ENCODE results near the gene HSPA5. TPM values are rescaled to one million over a fixed set of nuclear protein-coding genes. Genes with fewer than 3 reads are reported as not detected.
"Not testable (repeated sequence)": the region's sequence is repeated elsewhere in the genome, so short reads cannot be mapped to it uniquely, and the experiment has no call there.

Gene HSPA5
- polyA plus RNA-seq, 2 of the 4 experiments (the other 2 are of a cell fraction): 227 to 557 TPM

- no peak for TF ChIP-seq ZNF302 (CRISPR knock-in tag; IDR thresholded peaks at IDR 0.05)
- TF ChIP-seq POLR2A (IDR thresholded peaks at IDR 0.05; ENCODE audit: low read length): no peak
- no peak for TF ChIP-seq TFCP2L1 (CRISPR knock-in tag; IDR thresholded peaks at IDR 0.05)
These were observed 27.9 kb upstream of the HSPA5 start (continued) for GRCh38 chr9:125269014-125269397.

GRCh38 chr9:125268394-125269013 lies 27.4 kb upstream of the HSPA5 start:
- H3K27ac ChIP-seq: no peak overlapping the region
- DNase-seq (ENCODE audit: low read depth in 1 of 2, low spot score in 1 of 2) (no peak), ATAC-seq (no peak), FAIRE-seq (no peak)
- ChIA-PET POLR2A (interaction anchor here (2.3 kb wide), 1 partner anchor 27 kb away, joined by 10 read pairs; the partner anchor contains the start of gene HSPA5), CTCF (interaction anchor here (4.1 kb wide), 1 partner anchor 13 kb away, joined by 14 read pairs; no protein-coding TSS in a partner anchor)
- no peak overlapping the region for H3K4me3 ChIP-seq
- no peaks in the 10 kb centered on the region for H3K9me3 ChIP-seq
- peaks cover 18% of the 10 kb centered on the region for H3K4me1 ChIP-seq
- no peak for TF ChIP-seq ATOH8 (CRISPR knock-in tag; IDR thresholded peaks at IDR 0.05; ENCODE audit: low read depth)
- TF ChIP-seq BCL3 (IDR thresholded peaks at IDR 0.05): no peak
- TF ChIP-seq ESRRA (IDR thresholded peaks at IDR 0.05; ENCODE audit: borderline replicate concordance, low read length): no peak
- TF ChIP-seq TFCP2L1 (CRISPR knock-in tag; IDR thresholded peaks at IDR 0.05): no peak
- no peak for TF ChIP-seq FOSB (CRISPR knock-in tag; IDR thresholded peaks at IDR 0.05)
- TF ChIP-seq RAD21 (conservative IDR thresholded peaks at IDR 0.05 in 1 of 2, IDR thresholded peaks at IDR 0.05 in 1 of 2): no peak
- TF ChIP-seq ZC3H11A (IDR thresholded peaks at IDR 0.05): no peak
- TF ChIP-seq PBX3 (IDR thresholded peaks at IDR 0.05): no peak
- no peak for TF ChIP-seq EP300 (IDR thresholded peaks at IDR 0.05)
- no peak for TF ChIP-seq CTCF (IDR thresholded peaks at IDR 0.05)
- no peak for TF ChIP-seq MAZ (IDR thresholded peaks at IDR 0.05; ENCODE audit: borderline replicate concordance, low read depth, low read length)
- no peak for TF ChIP-seq TP53 (CRISPR knock-in tag; IDR thresholded peaks at IDR 0.05)
- no peak for TF ChIP-seq USF2 (IDR thresholded peaks at IDR 0.05)
- TF ChIP-seq RFX5 (IDR thresholded peaks at IDR 0.05): no peak
- no peak for TF ChIP-seq RARB (CRISPR knock-in tag; IDR thresholded peaks at IDR 0.05)
- TF ChIP-seq SREBF2 (IDR thresholded peaks at IDR 0.05): no peak
- no peak for TF ChIP-seq HMGXB4 (CRISPR knock-in tag; IDR thresholded peaks at IDR 0.05; ENCODE audit: borderline replicate concordance)
- no peak for TF ChIP-seq RNF2 (IDR thresholded peaks at IDR 0.05; ENCODE audit: borderline replicate concordance, low read depth)
- WGBS (ENCODE audit: missing lambda C conversion rate): 88% methylated on average over 6 of the region's 6 CpGs
- no peak overlapping the region for H3K4me2 ChIP-seq

GRCh38 chr9:125264068-125264467 lies 22.9 kb upstream of the HSPA5 start:
- H3K9me3 ChIP-seq; DNase-seq (ENCODE audit: low read depth in 1 of 2, low spot score in 1 of 2); H3K27ac ChIP-seq; FAIRE-seq; H3K4me2 ChIP-seq; H3K4me3 ChIP-seq; ATAC-seq: not testable (repeated sequence)
- CTCF ChIA-PET: interaction anchor here (0.7 to 1.6 kb wide), 3 partner anchors 9 to 404 kb away, joined by 3 to 5 read pairs (median 4); no protein-coding TSS in a partner anchor
- H3K4me1 ChIP-seq: peaks cover 10% of the 10 kb centered on the region; the same call in 1 of the 3 replicates
- POLR2A ChIA-PET: interaction anchor here (0.7 kb wide), 1 partner anchor 23 kb away, joined by 4 read pairs; no protein-coding TSS in a partner anchor
- WGBS (ENCODE audit: missing lambda C conversion rate): 95% methylated on average over 7 of the region's 7 CpGs

Measured in A549 (cell line).